GM10248 (cell line): Measurements from ENCODE around the gene TUBB2B.
"Not testable (repeated sequence)": the region's sequence is repeated elsewhere in the genome, so short reads cannot be mapped to it uniquely, and the experiment has no call there.

Experiments
- CTCF ChIA-PET: fragments of 300-600 bp; sonication (Branson Sonifier 250); formaldehyde crosslinking; extraction: SDS; loops from one replicate; lab custom pipeline; 2021; ENCODE audit warnings: antibody characterized with exemption; lab: Yijun Ruan, JAX
- POLR2A ChIA-PET: fragments of 350-650 bp; sonication (Branson Sonifier 250); formaldehyde crosslinking; extraction: SDS; loops from one replicate; lab custom pipeline; 2020; ENCODE audit warnings: antibody characterized with exemption; lab: Yijun Ruan, JAX
- DNase-seq: peaks from one replicate; pipeline ENCODE4 v3.0.0; 2012; ENCODE audit errors: extremely low spot score
- TF ChIP-seq, protein P1 (sequence below): IDR thresholded peaks from 2 replicates; pipeline ENCODE4 v1.5.1; 2012; ENCODE audit warnings: mild to moderate bottlenecking, low read depth; ENCODE audit errors: extremely low read depth, missing control alignments, control extremely low read depth

The TUBB2B gene

DNA sequence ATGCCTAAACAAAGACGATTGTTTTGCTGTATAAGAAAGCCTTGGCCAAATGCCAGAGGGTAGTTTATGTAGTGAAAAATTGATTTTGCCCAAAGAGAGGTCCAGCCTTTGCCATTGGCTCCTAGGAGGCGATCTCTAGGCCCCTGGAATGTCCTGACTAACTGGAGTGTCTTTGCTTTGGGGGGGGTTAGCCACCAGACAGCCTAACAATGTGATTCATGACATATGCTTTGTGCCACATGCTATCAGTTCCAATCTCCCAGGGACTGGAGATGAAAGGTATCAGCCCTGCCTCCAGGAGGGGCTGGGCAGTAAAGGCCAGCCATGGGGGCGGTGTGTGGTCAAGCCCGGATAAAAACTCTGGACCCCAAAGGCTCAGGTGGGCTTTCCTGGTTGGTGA, 37.4 kb downstream of the TUBB2B start:
- TF ChIP-seq, protein P1, sequence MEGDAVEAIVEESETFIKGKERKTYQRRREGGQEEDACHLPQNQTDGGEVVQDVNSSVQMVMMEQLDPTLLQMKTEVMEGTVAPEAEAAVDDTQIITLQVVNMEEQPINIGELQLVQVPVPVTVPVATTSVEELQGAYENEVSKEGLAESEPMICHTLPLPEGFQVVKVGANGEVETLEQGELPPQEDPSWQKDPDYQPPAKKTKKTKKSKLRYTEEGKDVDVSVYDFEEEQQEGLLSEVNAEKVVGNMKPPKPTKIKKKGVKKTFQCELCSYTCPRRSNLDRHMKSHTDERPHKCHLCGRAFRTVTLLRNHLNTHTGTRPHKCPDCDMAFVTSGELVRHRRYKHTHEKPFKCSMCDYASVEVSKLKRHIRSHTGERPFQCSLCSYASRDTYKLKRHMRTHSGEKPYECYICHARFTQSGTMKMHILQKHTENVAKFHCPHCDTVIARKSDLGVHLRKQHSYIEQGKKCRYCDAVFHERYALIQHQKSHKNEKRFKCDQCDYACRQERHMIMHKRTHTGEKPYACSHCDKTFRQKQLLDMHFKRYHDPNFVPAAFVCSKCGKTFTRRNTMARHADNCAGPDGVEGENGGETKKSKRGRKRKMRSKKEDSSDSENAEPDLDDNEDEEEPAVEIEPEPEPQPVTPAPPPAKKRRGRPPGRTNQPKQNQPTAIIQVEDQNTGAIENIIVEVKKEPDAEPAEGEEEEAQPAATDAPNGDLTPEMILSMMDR, result no peak
- CTCF ChIA-PET, result interaction anchor here (1.3 to 2.9 kb wide), 4 partner anchors 18 to 61 kb away, joined by 4 to 8 read pairs (median 4); no protein-coding TSS in a partner anchor
- POLR2A ChIA-PET, result no interaction called here
- DNase-seq, result no peak

DNA sequence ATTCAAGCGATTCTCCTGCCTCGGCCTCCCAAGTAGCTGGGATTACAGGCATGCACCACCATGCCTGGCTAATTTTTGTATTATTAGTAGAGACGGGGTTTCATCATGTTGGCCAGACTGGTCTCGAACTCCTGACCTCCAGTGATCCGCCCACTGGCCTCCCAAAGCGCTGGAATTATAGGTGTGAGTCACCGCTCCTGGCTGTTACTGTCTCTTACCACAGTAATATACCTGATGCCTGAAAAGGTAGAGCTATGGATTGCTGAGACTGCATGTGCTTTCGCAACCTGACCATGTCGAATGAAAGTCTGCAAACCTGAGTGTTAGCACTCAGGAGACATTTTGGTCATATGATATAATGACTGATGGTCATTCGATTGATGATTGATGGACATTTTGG, 38.3 kb downstream of the TUBB2B start:
- ChIA-PET CTCF (interaction anchor here (1.2 to 2.9 kb wide), 6 partner anchors 11 to 49 kb away, joined by 3 to 9 read pairs (median 4); partner anchors contain the start of gene TUBB2A), POLR2A (interaction anchor here (0.6 kb wide), 1 partner anchor 32 kb away, joined by 3 read pairs; the partner anchor contains the start of gene TUBB2A)
- not testable (repeated sequence) for DNase-seq

DNA sequence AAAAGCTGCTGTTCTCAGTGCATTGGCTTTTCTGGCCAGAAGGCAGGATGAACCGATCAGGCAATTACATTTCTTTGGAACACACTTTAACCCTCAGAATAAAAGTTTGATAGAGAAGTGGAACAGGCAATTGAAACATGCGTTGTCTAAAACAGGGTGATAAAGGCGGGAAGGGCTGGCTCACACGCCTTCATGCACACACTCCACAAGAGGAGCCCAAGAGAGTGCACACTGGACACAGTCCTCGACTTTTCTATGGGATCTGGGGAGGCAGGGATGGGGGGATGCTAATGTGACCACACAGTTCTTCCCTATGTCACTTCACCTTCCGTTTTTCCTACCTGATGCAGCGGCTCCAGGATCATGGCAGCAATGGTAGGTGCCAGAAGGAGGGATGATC, 39.2 kb downstream of the TUBB2B start:
- ChIA-PET CTCF (interaction anchor here (1.2 to 3.1 kb wide), 7 partner anchors 12 to 63 kb away, joined by 3 to 17 read pairs (median 8); partner anchors contain the start of gene TUBB2A), POLR2A (no interaction called here)
- DNase-seq, result no peak
- TF ChIP-seq, protein P1, result no peak

DNA sequence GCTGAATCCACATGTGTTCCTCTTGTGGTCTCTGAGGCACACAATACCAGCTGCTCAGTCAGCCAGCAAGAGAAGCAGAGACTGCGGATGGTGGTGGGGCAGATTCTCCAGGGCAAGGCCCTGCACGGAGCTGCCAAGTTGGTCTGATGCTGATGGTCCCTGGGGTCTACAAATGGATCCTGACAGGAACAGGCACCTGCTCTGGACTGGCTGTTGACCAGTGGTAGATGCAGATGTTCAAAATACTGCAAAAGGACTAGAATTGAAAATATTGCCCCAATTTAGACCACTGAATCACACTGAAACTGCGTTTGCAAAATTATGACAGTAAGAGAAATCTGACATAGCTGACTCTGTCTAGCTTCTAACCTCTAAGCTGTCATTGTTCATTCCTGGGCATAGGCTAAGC, 40.5 kb downstream of the TUBB2B start:
- DNase-seq, result no peak
- ChIA-PET CTCF (interaction anchor here (0.9 to 3.1 kb wide), 5 partner anchors 22 to 73 kb away, joined by 3 to 17 read pairs (median 9); partner anchors contain the start of gene TUBB2A), POLR2A (no interaction called here)

DNA sequence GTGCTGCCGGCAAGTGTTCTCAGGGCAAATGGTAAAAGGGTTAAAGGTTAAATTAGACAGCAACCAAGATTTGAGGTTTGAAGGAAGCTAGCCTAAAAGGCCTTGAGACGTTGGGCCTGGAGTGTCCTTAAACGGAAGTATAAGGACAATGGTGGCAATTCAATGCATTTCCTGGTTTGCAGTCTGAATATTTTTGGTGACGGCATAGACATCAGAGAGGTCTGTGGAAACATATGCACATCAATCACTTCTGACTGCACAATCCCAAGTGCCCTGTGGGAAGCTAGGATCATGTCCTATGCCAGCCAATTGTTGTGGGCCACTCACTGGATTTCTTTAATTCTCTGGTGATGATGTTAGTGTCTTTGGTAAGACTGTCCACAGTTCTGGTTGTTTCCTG, 44.4 kb downstream of the TUBB2B start:
- ChIA-PET CTCF (interaction anchor here (0.7 to 2.4 kb wide), 3 partner anchors 29 to 68 kb away, joined by 3 to 7 read pairs (median 3); no protein-coding TSS in a partner anchor), POLR2A (no interaction called here)
- no peak for DNase-seq
- TF ChIP-seq, protein P1, result no peak

More for the DNA sequence above, 40.5 kb downstream of the TUBB2B start:
- TF ChIP-seq, protein P1, result no peak

DNA sequence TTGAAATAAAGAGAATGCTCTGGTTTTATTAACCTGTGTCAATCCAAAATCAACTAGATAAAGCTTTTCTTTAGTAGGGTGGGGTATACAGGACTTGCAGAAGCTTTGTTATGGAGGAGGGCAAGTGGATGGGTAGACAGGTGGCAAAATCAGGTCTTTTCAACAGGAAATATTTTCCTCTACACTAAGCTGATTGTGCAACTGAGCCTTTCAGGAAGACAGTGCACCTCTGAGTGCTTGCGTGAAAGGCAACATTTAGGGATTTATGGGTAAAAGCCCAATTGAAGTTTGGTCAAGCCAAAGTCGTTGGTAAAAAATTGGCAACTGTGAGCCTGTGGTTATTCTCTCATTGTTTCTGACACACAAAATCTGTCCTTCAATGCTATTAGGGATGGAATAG, 46.3 kb downstream of the TUBB2B start:
- ChIA-PET POLR2A (no interaction called here), CTCF (no interaction called here)
- TF ChIP-seq, protein P1, result no peak

DNA sequence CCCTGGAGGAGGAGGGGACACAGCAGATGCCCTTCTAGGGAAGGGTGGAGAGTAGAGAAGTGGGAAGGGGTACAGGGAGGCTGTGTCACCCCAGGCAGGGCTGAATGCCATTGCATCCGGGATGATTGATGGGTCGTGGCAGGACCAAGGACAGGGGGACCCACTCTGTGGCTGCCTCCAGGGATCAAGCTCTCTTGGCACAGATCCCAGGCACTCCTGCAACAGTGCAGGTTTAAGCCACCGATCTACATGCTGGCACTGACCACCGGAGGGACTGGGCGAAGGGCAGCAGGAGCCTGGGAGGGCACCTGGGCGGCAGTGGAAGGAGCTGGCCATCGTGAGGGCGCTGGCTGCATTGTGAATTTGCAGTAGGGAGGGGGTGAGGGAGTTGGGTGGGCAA, 47.5 kb downstream of the TUBB2B start:
- CTCF ChIA-PET, DNase-seq, POLR2A ChIA-PET: not testable (repeated sequence)

More for the DNA sequence above, 46.3 kb downstream of the TUBB2B start:
- DNase-seq, result no peak

DNA sequence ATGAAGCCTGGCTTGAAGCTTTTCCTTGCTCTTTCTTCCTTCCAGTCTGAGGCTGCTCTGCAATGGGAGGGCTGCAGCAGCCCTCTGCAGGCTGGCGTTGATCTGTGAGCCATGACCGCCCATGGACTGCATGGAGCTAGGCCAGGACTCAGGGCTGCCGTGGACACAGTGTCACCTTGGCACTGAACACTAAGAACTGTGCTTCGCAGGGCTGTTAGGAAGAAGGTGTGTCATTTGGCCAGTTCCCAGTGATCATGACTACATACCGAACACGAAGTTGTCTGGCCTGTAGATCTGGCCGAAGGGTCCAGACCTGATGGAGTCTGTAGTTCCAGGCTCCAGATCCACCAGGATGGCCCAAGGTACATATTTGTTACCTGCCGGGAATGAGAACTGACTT, 48.8 kb downstream of the TUBB2B start:
- CTCF ChIA-PET, POLR2A ChIA-PET, DNase-seq: not testable (repeated sequence)
